B cell (primary cell): ENCODE results near the gene LRP6. TPM values are rescaled to one million over a fixed set of nuclear protein-coding genes. Genes with fewer than 3 reads are reported as not detected.

ENCODE experiments used
- ATAC-seq: fragments of 200-7000 bp; cut with Tn5 transposase; one replicate; pipeline ENCODE4 v1.10.0; 2021; ENCODE audit warnings: low read depth, mild to moderate bottlenecking, moderate number of reproducible peaks, moderate library complexity
- CTCF ChIA-PET: fragments of 350-600 bp; sonication (Branson Sonifier 250); formaldehyde crosslinking; loops from one replicate; lab custom pipeline; 2021; ENCODE audit warnings: antibody characterized with exemption, inconsistent platforms; lab: Charles Lee
- POLR2A ChIA-PET: fragments of 350-600 bp; sonication (Branson Sonifier 250); formaldehyde crosslinking; loops from one replicate; lab custom pipeline; 2021; ENCODE audit warnings: antibody characterized with exemption; lab: Charles Lee
- DNase-seq: peaks from one replicate; pipeline ENCODE4 v3.0.0; 2013
- H2AFZ ChIP-seq: 2 replicates; pipeline ENCODE4 v1.6.1; 2012; ENCODE audit warnings: mild to moderate bottlenecking, low read depth, low read length; ENCODE audit not compliant: insufficient read depth, poor library complexity, severe bottlenecking
- H3K27ac ChIP-seq, 2 donors: 1 replicate in 1 of 2; 2 replicates in 1 of 2; pipeline ENCODE4 v1.5.1; 2012 to 2013; ENCODE audit warnings: low read length in 2 of 2, mild to moderate bottlenecking in 2 of 2, moderate library complexity in 1 of 2
- H3K27me3 ChIP-seq, 4 experiments: fragments of 200-600 bp in 1 of 4; sonication (generic) in 1 of 4; replicated peaks in 1 of 4; 1 replicate in 2 of 4; 2 replicates in 2 of 4; pipeline versions ENCODE4 v1.6.1 to v1.7.0; 2013 to 2016; ENCODE audit warnings: low read length in 3 of 4, mild to moderate bottlenecking in 2 of 4, mixed read lengths in 1 of 4, moderate library complexity in 1 of 4; ENCODE audit not compliant: insufficient read depth in 4 of 4, control insufficient read depth in 3 of 4; ENCODE audit errors: control extremely low read depth in 1 of 4
- H3K36me3 ChIP-seq, 2 experiments: replicated peaks in 1 of 2; 1 replicate in 1 of 2; 2 replicates in 1 of 2; pipeline versions ENCODE4 v1.6.1 to v1.7.1; 2013; ENCODE audit warnings: low read length in 1 of 2; ENCODE audit not compliant: insufficient read depth in 2 of 2, control insufficient read depth in 1 of 2; ENCODE audit errors: control extremely low read depth in 1 of 2, extremely low read depth in 1 of 2
- H3K4me1 ChIP-seq, 2 donors: fragments of 200-600 bp in 1 of 2; sonication (generic) in 1 of 2; 1 replicate in 1 of 2; 2 replicates in 1 of 2; pipeline versions ENCODE4 v1.5.1 to v1.6.1; 2013 to 2017; ENCODE audit warnings: low read length in 2 of 2; ENCODE audit not compliant: control insufficient read depth in 2 of 2, insufficient read depth in 2 of 2
- H3K4me2 ChIP-seq: replicated peaks from 2 replicates; pipeline ENCODE3; 2012; ENCODE audit warnings: mild to moderate bottlenecking, low read depth, low read length; ENCODE audit not compliant: poor library complexity, severe bottlenecking
- H3K4me3 ChIP-seq, 5 experiments: fragments of 200-600 bp in 1 of 5; sonication (generic) in 1 of 5; 1 replicate in 3 of 5; 2 replicates in 2 of 5; pipeline versions ENCODE4 v1.5.1 to v1.7.0; 2011 to 2016; ENCODE audit warnings: low read length in 4 of 5, mild to moderate bottlenecking in 4 of 5, low read depth in 2 of 5, control low read depth in 1 of 5, moderate library complexity in 1 of 5; ENCODE audit not compliant: insufficient read depth in 1 of 5; ENCODE audit errors: control extremely low read depth in 1 of 5, extremely low read depth in 1 of 5
- H3K79me2 ChIP-seq: fragments of 200-600 bp; sonication (generic); one replicate; pipeline ENCODE4 v1.6.0; 2016; ENCODE audit warnings: low read length; ENCODE audit not compliant: control insufficient read depth, insufficient read depth
- H3K9ac ChIP-seq: fragments of 200-600 bp; sonication (generic); 2 replicates; pipeline ENCODE4 v1.6.1; 2017; ENCODE audit warnings: mild to moderate bottlenecking, low read length, moderate library complexity
- H3K9me3 ChIP-seq, 3 donors: one replicate each; pipeline versions ENCODE4 v1.6.1 to v1.7.1; 2013; ENCODE audit warnings: low read length in 2 of 3; ENCODE audit not compliant: control insufficient read depth in 2 of 3, insufficient read depth in 1 of 3; ENCODE audit errors: control extremely low read depth in 1 of 3
- H4K20me1 ChIP-seq: 2 replicates; pipeline ENCODE4 v1.6.0; 2012; ENCODE audit warnings: mild to moderate bottlenecking, low read length; ENCODE audit not compliant: insufficient read depth, control insufficient read depth, poor library complexity, severe bottlenecking
- H3K27ac Mint-ChIP-seq: one replicate; pipeline ENCODE4 v1.8.0; 2021; ENCODE audit warnings: mixed read lengths
- H3K27me3 Mint-ChIP-seq: one replicate; pipeline ENCODE4 v1.8.0; 2021; ENCODE audit warnings: mixed read lengths
- H3K4me1 Mint-ChIP-seq: one replicate; pipeline ENCODE4 v1.8.0; 2021; ENCODE audit warnings: mixed read lengths
- H3K4me3 Mint-ChIP-seq: one replicate; pipeline ENCODE4 v1.8.0; 2021; ENCODE audit warnings: mixed read lengths
- H3K9me3 Mint-ChIP-seq: one replicate; pipeline ENCODE4 v1.8.0; 2022; ENCODE audit warnings: mixed read lengths; ENCODE audit not compliant: insufficient read depth
- EZH2 ChIP-seq: IDR thresholded peaks from 2 replicates; pipeline ENCODE4 v1.6.1; 2012; ENCODE audit warnings: borderline replicate concordance, low read depth, mild to moderate bottlenecking, moderate library complexity, low read length; ENCODE audit not compliant: insufficient read depth, poor library complexity, severe bottlenecking
- WGBS: methylation state at CpG from one replicate; pipeline ENCODE4 v1.1.5; 2013; ENCODE audit warnings: missing lambda C conversion rate; ENCODE audit not compliant: insufficient coverage; 5-methylcytosine and 5-hydroxymethylcytosine counted together
- intact Hi-C: fragments of 100-400 bp; cut with micrococcal nuclease; formaldehyde crosslinking; loops from one replicate; pipeline ENCODE4 v1.10.0; 2022
- polyA plus RNA-seq: library from polyadenylated mRNA; depleted of rRNA; stranded (reverse); fragments of >200 nt; gene quantifications from 2 replicates; pipeline ENCODE4 v1.2.3, GENCODE V29; 2012
- total RNA-seq, 2 donors: library from RNA; stranded (reverse); fragments of 120-200 nt in 1 of 2; gene quantifications; 1 replicate in 1 of 2; 2 replicates in 1 of 2; pipeline versions ENCODE4 v1.2.3 to v1.2.4, GENCODE V29; 2013 to 2022
- TF ChIP-seq, protein P1 (sequence below): fragments of 200-600 bp; IDR thresholded peaks from one replicate; pipeline ENCODE4 v1.8.0; 2022; ENCODE audit warnings: antibody characterized with exemption, mild to moderate bottlenecking

Gene LRP6
- total and polyA plus RNA-seq, 2 donors (not counting 1 experiment from before 2014, with no cell fraction given), result 0.34 to 2.8 TPM

DNA sequence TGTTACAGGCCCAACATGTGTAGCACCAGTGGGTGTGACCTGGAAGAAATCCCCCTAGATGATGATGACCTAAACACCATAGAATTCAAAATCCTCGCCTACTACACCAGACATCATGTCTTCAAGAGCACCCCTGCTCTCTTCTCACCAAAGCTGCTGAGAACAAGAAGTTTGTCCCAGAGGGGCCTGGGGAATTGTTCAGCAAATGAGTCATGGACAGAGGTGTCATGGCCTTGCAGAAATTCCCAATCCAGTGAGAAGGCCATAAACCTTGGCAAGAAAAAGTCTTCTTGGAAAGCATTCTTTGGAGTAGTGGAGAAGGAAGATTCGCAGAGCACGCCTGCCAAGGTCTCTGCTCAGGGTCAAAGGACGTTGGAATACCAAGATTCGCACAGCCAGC, 187.6 kb downstream of the LRP6 start:
- H3K9me3 Mint-ChIP-seq, result no peaks in the 10 kb centered on the region
- no peak overlapping the region for H3K4me3 Mint-ChIP-seq
- H3K79me2 ChIP-seq, result no peaks in the 10 kb centered on the region
- H3K9ac ChIP-seq, result no peak overlapping the region
- H3K27ac ChIP-seq, result no peak overlapping the region
- POLR2A ChIA-PET, result no interaction called here
- no peaks in the 10 kb centered on the region for H3K4me1 ChIP-seq
- H3K4me1 Mint-ChIP-seq, result no peaks in the 10 kb centered on the region
- H3K27ac Mint-ChIP-seq, result no peak overlapping the region
- TF ChIP-seq, protein P1, sequence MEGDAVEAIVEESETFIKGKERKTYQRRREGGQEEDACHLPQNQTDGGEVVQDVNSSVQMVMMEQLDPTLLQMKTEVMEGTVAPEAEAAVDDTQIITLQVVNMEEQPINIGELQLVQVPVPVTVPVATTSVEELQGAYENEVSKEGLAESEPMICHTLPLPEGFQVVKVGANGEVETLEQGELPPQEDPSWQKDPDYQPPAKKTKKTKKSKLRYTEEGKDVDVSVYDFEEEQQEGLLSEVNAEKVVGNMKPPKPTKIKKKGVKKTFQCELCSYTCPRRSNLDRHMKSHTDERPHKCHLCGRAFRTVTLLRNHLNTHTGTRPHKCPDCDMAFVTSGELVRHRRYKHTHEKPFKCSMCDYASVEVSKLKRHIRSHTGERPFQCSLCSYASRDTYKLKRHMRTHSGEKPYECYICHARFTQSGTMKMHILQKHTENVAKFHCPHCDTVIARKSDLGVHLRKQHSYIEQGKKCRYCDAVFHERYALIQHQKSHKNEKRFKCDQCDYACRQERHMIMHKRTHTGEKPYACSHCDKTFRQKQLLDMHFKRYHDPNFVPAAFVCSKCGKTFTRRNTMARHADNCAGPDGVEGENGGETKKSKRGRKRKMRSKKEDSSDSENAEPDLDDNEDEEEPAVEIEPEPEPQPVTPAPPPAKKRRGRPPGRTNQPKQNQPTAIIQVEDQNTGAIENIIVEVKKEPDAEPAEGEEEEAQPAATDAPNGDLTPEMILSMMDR, result no peak
- TF ChIP-seq EZH2, result no peak
- H3K4me2 ChIP-seq, result no peak overlapping the region
- H4K20me1 ChIP-seq, result no peaks in the 10 kb centered on the region
- H3K36me3 ChIP-seq, result no peaks in the 10 kb centered on the region
- intact Hi-C loops, result no loop called here
- H3K27me3 Mint-ChIP-seq, result peaks cover 9% of the 10 kb centered on the region
- ATAC-seq (no peak), DNase-seq (no peak)
- H2AFZ ChIP-seq, result no peak overlapping the region
- H3K4me3 ChIP-seq, result no peak overlapping the region
- no peaks in the 10 kb centered on the region for H3K9me3 ChIP-seq
- WGBS, result 90% methylated on average over 4 of the region's 5 CpGs
- CTCF ChIA-PET, result no interaction called here
- H3K27me3 ChIP-seq, result no peaks in the 10 kb centered on the region

DNA sequence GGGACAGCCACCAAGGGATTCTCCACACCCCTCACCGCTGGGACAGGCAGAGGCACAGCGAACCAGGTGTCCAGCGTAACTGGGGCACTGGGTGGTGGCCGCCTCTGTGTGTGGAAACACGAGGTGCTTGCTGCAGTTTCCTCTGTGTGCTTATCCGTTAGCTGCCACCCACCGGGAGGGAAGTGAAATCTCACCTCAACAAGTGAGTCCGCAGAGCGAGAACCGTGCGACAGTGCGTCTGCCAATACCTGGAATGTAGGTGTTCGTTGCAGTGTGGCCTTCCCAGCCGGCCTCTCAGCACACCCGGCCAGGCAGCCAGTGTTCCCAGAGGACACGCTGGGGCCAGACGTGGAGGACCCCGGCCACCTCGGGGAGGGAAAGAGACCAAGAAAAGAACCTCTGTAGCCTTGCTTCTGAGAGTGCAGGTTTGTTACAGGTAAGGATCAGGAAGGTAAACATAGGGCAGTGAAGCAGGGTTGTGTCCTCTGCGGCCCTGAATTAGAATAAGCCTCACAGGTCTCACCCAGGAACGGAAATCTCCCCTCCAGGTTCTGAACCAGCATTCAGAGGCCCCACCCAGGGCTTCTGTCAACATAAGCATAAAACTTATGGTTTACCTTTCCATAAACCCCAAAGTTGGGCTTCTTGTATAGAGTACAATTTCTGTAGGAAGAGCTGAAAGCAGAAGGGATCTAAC, 194.6 kb downstream of the LRP6 start:
- Histone ChIP-seq H3K36me3 (no peaks in the 10 kb centered on the region), H3K27ac (no peak overlapping the region), H3K4me2 (peak overlapping the region; percentile 58), H3K27me3 (peaks cover 0 to 5% (median 0%) of the 10 kb centered on the region in 4 experiments), H2AFZ (peak overlapping the region; percentile 65), H3K4me3 (peak overlapping the region in 1 of 5 experiments; percentile 0), H3K79me2 (no peaks in the 10 kb centered on the region), H3K4me1 (peaks cover 11 to 19% of the 10 kb centered on the region in 2 donors), H3K9me3 (no peaks in the 10 kb centered on the region), H3K9ac (no peak overlapping the region), H4K20me1 (no peaks in the 10 kb centered on the region)
- ChIA-PET CTCF (no interaction called here), POLR2A (no interaction called here)
- Mint-ChIP-seq H3K4me1 (peaks cover 15% of the 10 kb centered on the region), H3K27me3 (peaks cover 18% of the 10 kb centered on the region), H3K27ac (no peak overlapping the region), H3K9me3 (no peaks in the 10 kb centered on the region), H3K4me3 (peak overlapping the region; percentile 7)
- 61% methylated on average over 19 of the region's 21 CpGs for WGBS
- no peak for TF ChIP-seq EZH2
- TF ChIP-seq, protein P1, result no peak
- intact Hi-C loops, result no loop called here
- peak; percentile 40 for DNase-seq
- ATAC-seq, result no peak
